ENCODE data around the gene SLC25A38.

- TF ChIP-seq, protein P1, sequence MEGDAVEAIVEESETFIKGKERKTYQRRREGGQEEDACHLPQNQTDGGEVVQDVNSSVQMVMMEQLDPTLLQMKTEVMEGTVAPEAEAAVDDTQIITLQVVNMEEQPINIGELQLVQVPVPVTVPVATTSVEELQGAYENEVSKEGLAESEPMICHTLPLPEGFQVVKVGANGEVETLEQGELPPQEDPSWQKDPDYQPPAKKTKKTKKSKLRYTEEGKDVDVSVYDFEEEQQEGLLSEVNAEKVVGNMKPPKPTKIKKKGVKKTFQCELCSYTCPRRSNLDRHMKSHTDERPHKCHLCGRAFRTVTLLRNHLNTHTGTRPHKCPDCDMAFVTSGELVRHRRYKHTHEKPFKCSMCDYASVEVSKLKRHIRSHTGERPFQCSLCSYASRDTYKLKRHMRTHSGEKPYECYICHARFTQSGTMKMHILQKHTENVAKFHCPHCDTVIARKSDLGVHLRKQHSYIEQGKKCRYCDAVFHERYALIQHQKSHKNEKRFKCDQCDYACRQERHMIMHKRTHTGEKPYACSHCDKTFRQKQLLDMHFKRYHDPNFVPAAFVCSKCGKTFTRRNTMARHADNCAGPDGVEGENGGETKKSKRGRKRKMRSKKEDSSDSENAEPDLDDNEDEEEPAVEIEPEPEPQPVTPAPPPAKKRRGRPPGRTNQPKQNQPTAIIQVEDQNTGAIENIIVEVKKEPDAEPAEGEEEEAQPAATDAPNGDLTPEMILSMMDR (IDR thresholded peaks at IDR 0.05) = no peak
- TF ChIP-seq POLR2A (IDR thresholded peaks at IDR 0.05) = no peak
Measured at GRCh38 chr3:39443530-39443929, 60.4 kb downstream of the SLC25A38 start.
